Epithelial cell of prostate (primary cell): ENCODE measurements around the gene CAMK4.

Source experiments
- DNase-seq: peaks from one replicate; pipeline ENCODE4 v3.0.0-alpha.2; 2011; ENCODE audit warnings: low read depth, low spot score
- H3K27ac ChIP-seq: fragments of 450-650 bp; 2 replicates; pipeline ENCODE4 v1.5.1; 2017; ENCODE audit warnings: mild to moderate bottlenecking

CAMK4 gene

DNA sequence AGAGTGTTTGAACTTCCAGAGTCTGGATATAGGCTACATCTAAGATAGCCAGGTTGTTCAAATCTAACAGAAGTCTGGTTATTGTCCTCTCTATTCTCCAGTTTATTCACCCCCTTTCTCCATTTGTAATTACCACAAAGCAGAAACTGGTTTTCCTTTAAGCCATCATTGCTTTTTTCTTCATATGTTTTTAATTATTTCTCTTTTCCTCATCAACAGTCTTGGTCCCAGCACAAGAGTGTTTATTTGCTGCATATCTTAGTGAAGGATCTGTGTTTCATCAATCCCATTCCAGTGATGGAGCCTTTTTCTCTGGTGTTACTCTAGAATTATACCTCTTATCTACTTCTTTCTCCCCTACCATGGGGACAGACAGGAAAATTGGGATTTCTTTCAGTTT, 142.2 kb downstream of the CAMK4 start:
- DNase-seq = no peak
- H3K27ac ChIP-seq = peak overlapping the region; percentile 23

- peak; percentile 91 for DNase-seq
Measured at GRCh38 chr5:111367115-111367514, 142.9 kb downstream of the CAMK4 start.

GRCh38 chr5:111372799-111373198, 148.6 kb downstream of the CAMK4 start:
- no peak overlapping the region for H3K27ac ChIP-seq
- no peak for DNase-seq

More at GRCh38 chr5:111367115-111367514, 142.9 kb downstream of the CAMK4 start:
- peak overlapping the region; percentile 23 for H3K27ac ChIP-seq

- no peak overlapping the region for H3K27ac ChIP-seq
- no peak for DNase-seq
Measured at GRCh38 chr5:111374380-111374779, 150.2 kb downstream of the CAMK4 start.

GRCh38 chr5:111375645-111376044, 151.5 kb downstream of the CAMK4 start:
- no peak for DNase-seq
- no peak overlapping the region for H3K27ac ChIP-seq

DNA sequence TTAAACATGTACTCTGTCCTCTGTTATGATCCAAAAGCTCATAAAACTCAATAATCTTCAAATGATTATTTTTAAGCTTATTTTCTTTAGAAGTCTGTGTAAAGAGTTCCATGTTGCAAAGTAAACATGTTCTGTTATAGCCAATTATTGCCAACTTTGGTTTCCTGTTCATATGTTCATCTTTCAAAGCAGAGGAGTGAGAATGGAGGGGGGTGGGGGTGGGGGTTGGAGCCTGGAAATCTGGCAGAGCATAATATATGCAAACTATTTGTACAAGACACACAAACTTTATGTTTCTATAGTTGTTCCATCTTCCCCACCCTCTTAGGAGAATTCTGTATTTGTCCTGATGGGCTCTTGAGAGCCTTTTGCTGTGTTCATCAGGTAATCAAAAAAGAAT, 153.1 kb downstream of the CAMK4 start:
- no peak for DNase-seq

DNA sequence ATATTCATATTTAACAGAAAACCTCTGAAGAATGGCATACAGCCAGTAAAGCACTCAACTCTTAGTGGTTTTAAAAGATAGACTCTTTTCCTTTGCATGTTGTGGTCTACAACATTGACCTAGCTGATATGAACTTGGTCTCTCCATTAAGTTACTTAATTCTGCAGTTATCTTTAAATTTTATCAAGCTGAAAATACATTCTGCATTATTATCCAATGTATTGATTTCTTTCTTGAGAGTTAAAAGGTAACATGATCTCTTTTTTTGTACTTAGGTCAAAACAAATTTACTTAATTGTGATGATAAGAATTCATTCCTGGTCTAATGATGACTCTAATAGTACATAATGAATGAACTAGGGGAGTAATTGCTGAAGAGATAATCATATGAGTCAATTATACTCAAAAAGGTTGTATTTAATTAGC, 155.2 kb downstream of the CAMK4 start:
- H3K27ac ChIP-seq = no peak overlapping the region
- DNase-seq = no peak

More for the DNA sequence above, 153.1 kb downstream of the CAMK4 start:
- no peak overlapping the region for H3K27ac ChIP-seq

- DNase-seq = no peak
- H3K27ac ChIP-seq = no peak overlapping the region
Measured at GRCh38 chr5:111383288-111383970, 159.2 kb downstream of the CAMK4 start.

DNA sequence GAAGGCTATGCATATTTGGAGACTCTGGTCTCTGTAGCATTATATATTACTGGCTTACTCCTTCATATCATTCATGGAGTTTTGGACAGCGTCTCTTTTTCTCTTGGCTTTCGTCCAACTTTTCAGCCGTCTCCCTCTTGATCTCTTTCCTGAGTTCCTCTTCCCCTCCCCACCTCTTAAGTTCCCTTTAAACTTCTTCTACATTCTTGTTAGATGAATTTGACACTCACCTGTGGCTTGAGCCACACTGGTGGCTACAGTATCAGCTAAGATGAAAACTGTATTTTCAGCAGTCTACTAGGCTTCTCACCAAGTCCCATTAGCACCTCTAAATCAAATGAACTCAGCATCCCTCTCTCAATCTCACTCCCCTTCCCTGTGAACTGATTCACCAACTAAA, 160.0 kb downstream of the CAMK4 start:
- DNase-seq = no peak
- no peak overlapping the region for H3K27ac ChIP-seq

DNA sequence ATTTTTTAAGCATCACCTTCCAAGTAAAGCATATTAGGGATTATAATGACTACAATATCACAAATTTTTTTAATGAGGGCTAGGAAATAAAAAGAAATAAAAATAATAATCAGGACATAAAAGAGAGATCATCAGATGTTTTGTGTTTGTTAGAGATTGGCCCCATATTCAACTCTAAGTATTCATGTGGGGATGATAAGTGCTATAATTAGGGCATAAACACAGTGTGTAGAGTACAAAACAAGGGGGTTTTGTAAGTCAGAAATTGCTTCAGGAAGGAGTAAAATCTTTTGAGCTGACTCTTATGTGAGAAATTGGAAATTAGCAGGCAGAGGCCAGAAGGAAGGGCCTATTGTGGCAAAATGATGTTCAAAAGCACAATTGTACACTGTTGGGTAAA, 160.9 kb downstream of the CAMK4 start:
- no peak for DNase-seq
- no peak overlapping the region for H3K27ac ChIP-seq

DNA sequence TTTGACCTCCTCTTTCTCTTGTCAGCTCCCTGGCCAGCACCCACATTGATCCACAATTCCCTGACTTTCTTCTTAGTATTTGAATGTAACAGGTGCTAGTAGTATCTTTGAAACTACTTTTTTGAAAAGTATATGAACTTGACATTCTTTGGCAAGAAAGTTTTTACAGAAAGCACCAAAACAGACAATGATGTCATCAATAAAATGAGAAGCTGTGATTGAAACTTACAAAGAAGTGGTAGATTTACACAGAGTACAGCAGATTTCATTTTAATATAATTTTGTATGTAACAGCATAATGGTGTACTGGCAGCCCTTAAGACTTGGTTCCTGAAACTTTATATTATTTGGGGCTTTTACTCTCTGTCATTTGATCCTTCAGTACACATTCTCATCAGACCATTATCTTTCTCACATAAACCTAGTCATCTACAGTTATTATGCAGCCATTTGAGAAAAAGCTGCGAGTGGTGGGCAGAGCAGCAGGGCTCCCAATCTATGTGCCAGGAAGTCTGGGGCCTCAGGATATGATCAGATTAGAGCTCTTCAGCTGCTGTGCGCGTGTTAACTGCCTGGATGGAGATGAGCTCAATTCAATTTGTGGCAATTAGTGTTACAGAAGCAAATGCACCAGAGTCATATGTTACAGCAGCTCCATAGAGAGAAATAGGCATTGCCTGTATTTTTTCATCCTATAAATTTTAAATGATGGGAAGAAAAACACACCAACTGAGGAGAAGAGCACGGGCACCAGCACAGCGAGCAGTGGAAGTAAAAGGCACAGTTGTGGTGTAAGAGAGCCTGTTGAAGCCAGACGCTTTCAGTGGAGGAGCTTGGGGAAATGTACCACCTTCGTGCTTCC, 162.0 kb downstream of the CAMK4 start:
- DNase-seq = no peak
- no peak overlapping the region for H3K27ac ChIP-seq

GRCh38 chr5:111386832-111387162, 162.6 kb downstream of the CAMK4 start:
- no peak overlapping the region for H3K27ac ChIP-seq
- DNase-seq = no peak

DNA sequence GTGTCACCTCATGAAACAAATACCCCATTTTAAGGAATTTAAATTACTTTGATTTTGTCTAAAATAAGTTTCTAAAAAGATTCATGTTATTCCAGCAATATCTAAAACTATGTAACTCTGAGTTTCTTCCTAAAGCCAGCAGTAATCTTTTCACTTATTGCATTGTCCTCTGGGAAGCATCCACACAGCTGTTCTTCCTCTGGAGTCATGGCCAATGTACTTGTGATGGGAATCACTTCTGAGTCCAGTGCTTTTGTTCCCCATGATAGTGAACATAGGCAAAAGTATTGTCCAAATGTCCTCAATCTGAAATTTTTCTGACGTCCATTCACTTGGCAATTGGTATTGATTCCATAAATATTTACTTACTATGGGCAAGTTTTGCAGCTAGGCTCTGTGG, 163.2 kb downstream of the CAMK4 start:
- no peak for DNase-seq
- H3K27ac ChIP-seq = no peak overlapping the region

GRCh38 chr5:111389390-111390082, 165.4 kb downstream of the CAMK4 start:
- DNase-seq = peak; percentile 71
- peak overlapping the region; percentile 36 for H3K27ac ChIP-seq

DNA sequence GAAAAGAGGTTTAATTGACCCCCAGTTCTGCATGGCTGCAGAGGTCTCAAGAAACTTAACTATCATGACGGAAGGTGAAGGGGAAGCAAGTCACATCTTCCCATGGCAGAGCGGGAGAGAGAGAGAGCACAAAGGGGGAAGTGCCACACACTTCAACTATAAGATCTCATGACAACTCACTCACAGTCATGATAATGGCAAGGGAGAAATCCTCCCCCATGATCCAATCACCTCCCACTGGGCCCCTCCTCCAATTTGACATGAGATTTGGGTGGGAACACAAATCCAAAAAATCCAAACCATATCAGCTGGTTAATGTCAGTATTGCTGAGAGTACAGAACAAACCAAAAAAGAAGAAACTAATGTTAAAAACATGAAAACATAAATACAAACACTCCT, 168.0 kb downstream of the CAMK4 start:
- no peak overlapping the region for H3K27ac ChIP-seq
- DNase-seq = no peak

GRCh38 chr5:111394586-111394985, 170.4 kb downstream of the CAMK4 start:
- peak overlapping the region; percentile 30 for H3K27ac ChIP-seq

GRCh38 chr5:111398013-111398412, 173.8 kb downstream of the CAMK4 start:
- DNase-seq = no peak
- no peak overlapping the region for H3K27ac ChIP-seq

More at GRCh38 chr5:111394586-111394985, 170.4 kb downstream of the CAMK4 start:
- no peak for DNase-seq

- DNase-seq = no peak
Measured at GRCh38 chr5:111399113-111399512, 174.9 kb downstream of the CAMK4 start.

GRCh38 chr5:111401906-111402305, 177.7 kb downstream of the CAMK4 start:
- no peak for DNase-seq
- H3K27ac ChIP-seq = no peak overlapping the region

More at GRCh38 chr5:111399113-111399512, 174.9 kb downstream of the CAMK4 start:
- no peak overlapping the region for H3K27ac ChIP-seq

- DNase-seq = no peak
- H3K27ac ChIP-seq = no peak overlapping the region
Measured at GRCh38 chr5:111404270-111404769, 180.1 kb downstream of the CAMK4 start.

GRCh38 chr5:111407562-111407961, 183.4 kb downstream of the CAMK4 start:
- no peak for DNase-seq
- no peak overlapping the region for H3K27ac ChIP-seq
